ENCODE results near the gene PCDH9.
"Not testable (repeated sequence)": the region's sequence is repeated elsewhere in the genome, so short reads cannot be mapped to it uniquely, and the experiment has no call there.

PCDH9 gene

GRCh38 chr13:66312312-66313087 is 917.6 kb downstream of the PCDH9 start:
- peak; percentile 84 for DNase-seq

- DNase-seq, result no peak
Observed at GRCh38 chr13:66305961-66306617, 924.0 kb downstream of the PCDH9 start.

- no peak for DNase-seq
Observed at GRCh38 chr13:66301482-66301881, 928.7 kb downstream of the PCDH9 start.

- no peak for DNase-seq
Observed at GRCh38 chr13:66301006-66301405, 929.1 kb downstream of the PCDH9 start.

- DNase-seq, result no peak
Observed at GRCh38 chr13:66296875-66297274, 933.3 kb downstream of the PCDH9 start.

GRCh38 chr13:66296328-66296727 is 933.8 kb downstream of the PCDH9 start:
- DNase-seq, result no peak

GRCh38 chr13:66286806-66287205 is 943.3 kb downstream of the PCDH9 start:
- DNase-seq, result not testable (repeated sequence)

GRCh38 chr13:66275416-66275815 is 954.7 kb downstream of the PCDH9 start:
- no peak for DNase-seq

- DNase-seq, result no peak
Observed at GRCh38 chr13:66273011-66273410, 957.1 kb downstream of the PCDH9 start.

GRCh38 chr13:66266761-66267160 is 963.4 kb downstream of the PCDH9 start:
- DNase-seq, result no peak

GRCh38 chr13:66266348-66266747 is 963.8 kb downstream of the PCDH9 start:
- no peak for DNase-seq

GRCh38 chr13:66265371-66265770 is 964.8 kb downstream of the PCDH9 start:
- no peak for DNase-seq

- no peak for DNase-seq
Observed at GRCh38 chr13:66264971-66265370, 965.2 kb downstream of the PCDH9 start.

- no peak for DNase-seq
Observed at GRCh38 chr13:66262330-66262729, 967.8 kb downstream of the PCDH9 start.

- DNase-seq, result not testable (repeated sequence)
Observed at GRCh38 chr13:66259426-66259825, 970.7 kb downstream of the PCDH9 start.

Measured in fibroblast of skin of right biceps (primary cell).